ENCODE data around the gene AKT3. TPM values are rescaled to one million over a fixed set of nuclear protein-coding genes. Genes with fewer than 3 reads are reported as not detected.

AKT3 gene
- total RNA-seq, 2 experiments from 2014 or later, result 28.3 to 31.5 TPM

DNA sequence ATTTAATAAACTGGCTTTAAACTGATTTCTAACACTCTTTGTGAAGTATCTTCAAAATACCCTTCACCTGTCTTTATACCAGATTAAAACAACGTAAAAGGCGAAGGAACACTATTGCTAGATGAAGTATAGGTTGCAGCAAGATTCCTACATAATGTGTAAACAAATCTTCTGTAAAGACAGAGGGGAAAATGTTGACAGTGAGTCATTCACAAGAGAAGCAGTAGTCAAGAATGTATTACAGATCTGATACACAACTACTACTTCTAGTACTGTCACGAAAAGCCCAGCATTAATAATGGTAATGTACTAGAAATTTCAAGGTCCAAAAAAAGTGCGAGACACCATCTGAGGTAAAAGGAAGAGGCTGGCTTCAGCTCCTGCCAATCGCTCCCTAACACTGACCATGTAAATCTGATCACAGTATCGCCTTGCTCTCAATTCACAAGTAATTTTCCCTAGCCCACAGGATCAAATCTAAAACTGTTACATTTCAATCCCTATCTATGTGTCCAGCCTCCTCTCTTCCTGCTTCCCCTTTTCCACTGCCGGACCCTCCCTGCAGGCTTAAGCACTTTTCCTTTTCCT, 290.4 kb downstream of the AKT3 start:
- Mint-ChIP-seq H3K4me3 (no peak overlapping the region), H3K27me3 (no peaks in the 10 kb centered on the region), H3K36me3 (ENCODE audit: low read depth) (peaks cover 15% of the 10 kb centered on the region), H3K27ac (no peak overlapping the region), H3K9me3 (peaks cover 4% of the 10 kb centered on the region), H3K4me1 (no peaks in the 10 kb centered on the region)
- CTCF ChIA-PET, result no interaction called here
- POLR2A ChIA-PET, result no interaction called here
- no peak for DNase-seq

DNA sequence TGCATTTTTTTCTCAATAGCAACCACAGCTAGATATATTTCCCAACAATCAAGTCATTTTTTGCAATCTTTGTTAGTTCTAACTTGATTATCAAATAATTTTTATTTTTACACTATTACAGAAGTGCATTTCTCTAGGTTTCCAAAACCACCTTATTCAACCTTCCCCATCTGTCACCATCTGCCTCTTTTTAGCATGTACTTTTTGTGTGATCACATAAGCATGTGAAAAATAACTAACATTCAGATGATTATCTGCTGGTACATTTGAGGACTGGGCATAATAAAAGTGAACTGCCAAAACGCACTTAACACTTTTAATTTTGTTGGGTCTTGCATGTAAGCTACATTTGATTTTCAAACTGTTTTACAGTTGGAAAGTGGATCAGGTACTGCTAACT, 291.5 kb downstream of the AKT3 start:
- Mint-ChIP-seq H3K27me3 (no peaks in the 10 kb centered on the region), H3K4me3 (no peak overlapping the region), H3K4me1 (no peaks in the 10 kb centered on the region), H3K9me3 (peaks cover 4% of the 10 kb centered on the region), H3K36me3 (ENCODE audit: low read depth) (peaks cover 15% of the 10 kb centered on the region), H3K27ac (no peak overlapping the region)
- DNase-seq, result no peak
- CTCF ChIA-PET, result no interaction called here
- POLR2A ChIA-PET, result no interaction called here

GRCh38 chr1:243557866-243558265, 292.2 kb downstream of the AKT3 start:
- no peak for DNase-seq
- Mint-ChIP-seq H3K27me3 (no peaks in the 10 kb centered on the region), H3K27ac (no peak overlapping the region), H3K4me1 (no peaks in the 10 kb centered on the region), H3K36me3 (ENCODE audit: low read depth) (peaks cover 15% of the 10 kb centered on the region), H3K4me3 (no peak overlapping the region), H3K9me3 (peaks cover 4% of the 10 kb centered on the region)
- POLR2A ChIA-PET, result no interaction called here
- CTCF ChIA-PET, result no interaction called here

DNA sequence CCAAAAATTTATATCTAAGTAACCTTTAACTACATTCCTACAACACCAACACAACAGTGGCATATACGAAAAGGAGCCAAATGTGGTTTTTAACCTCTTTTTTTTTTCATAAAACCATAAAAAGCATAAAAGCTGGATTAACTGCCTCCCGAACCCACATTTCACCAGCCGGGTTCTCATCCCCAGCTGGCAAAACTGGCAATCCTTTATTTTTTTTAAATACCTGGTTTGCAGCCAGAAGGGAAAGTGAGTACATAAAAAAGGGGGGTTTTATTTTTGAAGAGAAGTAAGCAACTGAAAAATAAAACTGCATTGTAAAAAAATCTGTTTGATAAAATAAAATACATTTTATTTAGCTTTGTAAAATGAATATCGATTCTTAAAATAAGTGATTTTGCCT, 295.4 kb downstream of the AKT3 start:
- ChIA-PET POLR2A (no interaction called here), CTCF (no interaction called here)
- H3K36me3 Mint-ChIP-seq (ENCODE audit: low read depth), result peaks cover 4% of the 10 kb centered on the region
- H3K4me3 Mint-ChIP-seq, result no peak overlapping the region
- H3K27me3 Mint-ChIP-seq, result no peaks in the 10 kb centered on the region
- H3K27ac Mint-ChIP-seq, result no peak overlapping the region
- H3K9me3 Mint-ChIP-seq, result no peaks in the 10 kb centered on the region
- H3K4me1 Mint-ChIP-seq, result peaks cover 1% of the 10 kb centered on the region
- DNase-seq, result no peak

- peaks cover 7% of the 10 kb centered on the region for H3K4me1 Mint-ChIP-seq
- H3K36me3 Mint-ChIP-seq (ENCODE audit: low read depth), result peaks cover 6% of the 10 kb centered on the region
- POLR2A ChIA-PET, result no interaction called here
- no peaks in the 10 kb centered on the region for H3K9me3 Mint-ChIP-seq
- H3K4me3 Mint-ChIP-seq, result no peak overlapping the region
- no peaks in the 10 kb centered on the region for H3K27me3 Mint-ChIP-seq
- CTCF ChIA-PET, result no interaction called here
- no peak overlapping the region for H3K27ac Mint-ChIP-seq
- no peak for DNase-seq
Observed at GRCh38 chr1:243553090-243553489, 297.0 kb downstream of the AKT3 start.

DNA sequence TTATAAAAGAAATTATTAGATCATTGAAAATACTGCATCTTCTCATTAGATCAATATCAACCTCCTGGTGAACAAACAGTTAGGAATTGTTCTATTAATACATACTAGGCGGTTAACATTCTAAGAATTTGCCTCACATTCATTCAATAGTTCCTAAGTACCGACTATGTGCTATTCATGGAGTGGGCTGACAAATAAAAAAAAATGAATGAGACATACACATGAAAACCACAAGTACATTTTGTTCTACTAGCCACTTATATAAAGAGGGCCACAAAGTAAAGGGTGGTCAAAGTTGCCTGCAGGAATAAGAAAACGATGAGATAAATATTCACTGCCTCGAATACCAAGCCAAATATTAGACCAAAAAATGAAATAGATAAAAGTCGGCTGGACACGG, 299.8 kb downstream of the AKT3 start:
- Mint-ChIP-seq H3K4me1 (peaks cover 7% of the 10 kb centered on the region), H3K9me3 (no peaks in the 10 kb centered on the region), H3K4me3 (no peak overlapping the region), H3K36me3 (ENCODE audit: low read depth) (peaks cover 10% of the 10 kb centered on the region), H3K27me3 (no peaks in the 10 kb centered on the region), H3K27ac (no peak overlapping the region)
- ChIA-PET CTCF (no interaction called here), POLR2A (no interaction called here)
- no peak for DNase-seq

- Mint-ChIP-seq H3K4me1 (peaks cover 7% of the 10 kb centered on the region), H3K36me3 (ENCODE audit: low read depth) (peaks cover 10% of the 10 kb centered on the region), H3K9me3 (no peaks in the 10 kb centered on the region), H3K27ac (no peak overlapping the region), H3K4me3 (no peak overlapping the region), H3K27me3 (no peaks in the 10 kb centered on the region)
- no peak for DNase-seq
- ChIA-PET CTCF (no interaction called here), POLR2A (no interaction called here)
Observed at GRCh38 chr1:243549791-243550190, 300.3 kb downstream of the AKT3 start.

- CTCF ChIA-PET, result interaction anchor here (0.5 kb wide), 1 partner anchor 44 kb away, joined by 3 read pairs; no protein-coding TSS in a partner anchor
- H3K27me3 Mint-ChIP-seq, result no peaks in the 10 kb centered on the region
- POLR2A ChIA-PET, result no interaction called here
- H3K4me3 Mint-ChIP-seq, result no peak overlapping the region
- H3K9me3 Mint-ChIP-seq, result no peaks in the 10 kb centered on the region
- peaks cover 10% of the 10 kb centered on the region for H3K36me3 Mint-ChIP-seq (ENCODE audit: low read depth)
- no peak overlapping the region for H3K27ac Mint-ChIP-seq
- DNase-seq, result no peak
- H3K4me1 Mint-ChIP-seq, result peaks cover 7% of the 10 kb centered on the region
Observed at GRCh38 chr1:243549108-243549507, 300.9 kb downstream of the AKT3 start.

DNA sequence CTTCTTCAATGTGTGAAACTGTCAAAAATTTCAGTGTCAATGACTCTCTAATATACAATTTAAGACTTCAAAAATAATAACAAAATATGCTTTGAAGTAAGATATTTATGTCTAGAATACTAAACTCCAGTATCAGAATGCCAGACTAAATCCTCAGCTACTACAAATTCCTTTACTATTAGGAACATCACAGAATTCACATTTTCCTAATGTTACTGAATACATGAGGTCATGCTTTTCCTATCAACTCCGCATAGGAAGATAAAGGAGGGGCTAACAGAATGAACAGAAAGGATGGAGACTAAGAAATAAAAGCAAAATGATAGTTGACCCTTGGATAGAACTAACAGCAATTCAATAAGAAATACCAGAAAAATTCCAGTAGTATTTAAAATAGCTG, 301.5 kb downstream of the AKT3 start:
- Mint-ChIP-seq H3K4me1 (peaks cover 7% of the 10 kb centered on the region), H3K36me3 (ENCODE audit: low read depth) (peaks cover 15% of the 10 kb centered on the region), H3K9me3 (no peaks in the 10 kb centered on the region), H3K27me3 (no peaks in the 10 kb centered on the region), H3K4me3 (no peak overlapping the region), H3K27ac (no peak overlapping the region)
- ChIA-PET CTCF (no interaction called here), POLR2A (no interaction called here)
- no peak for DNase-seq

- H3K27ac Mint-ChIP-seq, result no peak overlapping the region
- H3K4me3 Mint-ChIP-seq, result no peak overlapping the region
- H3K36me3 Mint-ChIP-seq (ENCODE audit: low read depth), result peaks cover 15% of the 10 kb centered on the region
- no peaks in the 10 kb centered on the region for H3K27me3 Mint-ChIP-seq
- H3K4me1 Mint-ChIP-seq, result peaks cover 7% of the 10 kb centered on the region
- H3K9me3 Mint-ChIP-seq, result no peaks in the 10 kb centered on the region
- ChIA-PET CTCF (no interaction called here), POLR2A (no interaction called here)
- no peak for DNase-seq
Observed at GRCh38 chr1:243547891-243548290, 302.2 kb downstream of the AKT3 start.

- H3K4me3 Mint-ChIP-seq, result no peak overlapping the region
- no peak overlapping the region for H3K27ac Mint-ChIP-seq
- H3K9me3 Mint-ChIP-seq, result no peaks in the 10 kb centered on the region
- CTCF ChIA-PET, result interaction anchor here (1.5 kb wide), 1 partner anchor 10 kb away, joined by 3 read pairs; no protein-coding TSS in a partner anchor
- no peak for DNase-seq
- H3K27me3 Mint-ChIP-seq, result no peaks in the 10 kb centered on the region
- peaks cover 15% of the 10 kb centered on the region for H3K36me3 Mint-ChIP-seq (ENCODE audit: low read depth)
- peaks cover 13% of the 10 kb centered on the region for H3K4me1 Mint-ChIP-seq
- POLR2A ChIA-PET, result no interaction called here
Observed at GRCh38 chr1:243546457-243546856, 303.6 kb downstream of the AKT3 start.

GRCh38 chr1:243543501-243543900, 306.5 kb downstream of the AKT3 start:
- CTCF ChIA-PET, result no interaction called here
- H3K4me3 Mint-ChIP-seq, result no peak overlapping the region
- H3K27me3 Mint-ChIP-seq, result no peaks in the 10 kb centered on the region
- peaks cover 7% of the 10 kb centered on the region for H3K4me1 Mint-ChIP-seq
- no peak for DNase-seq
- H3K9me3 Mint-ChIP-seq, result no peaks in the 10 kb centered on the region
- no peak overlapping the region for H3K27ac Mint-ChIP-seq
- H3K36me3 Mint-ChIP-seq (ENCODE audit: low read depth), result peaks cover 9% of the 10 kb centered on the region
- POLR2A ChIA-PET, result no interaction called here

DNA sequence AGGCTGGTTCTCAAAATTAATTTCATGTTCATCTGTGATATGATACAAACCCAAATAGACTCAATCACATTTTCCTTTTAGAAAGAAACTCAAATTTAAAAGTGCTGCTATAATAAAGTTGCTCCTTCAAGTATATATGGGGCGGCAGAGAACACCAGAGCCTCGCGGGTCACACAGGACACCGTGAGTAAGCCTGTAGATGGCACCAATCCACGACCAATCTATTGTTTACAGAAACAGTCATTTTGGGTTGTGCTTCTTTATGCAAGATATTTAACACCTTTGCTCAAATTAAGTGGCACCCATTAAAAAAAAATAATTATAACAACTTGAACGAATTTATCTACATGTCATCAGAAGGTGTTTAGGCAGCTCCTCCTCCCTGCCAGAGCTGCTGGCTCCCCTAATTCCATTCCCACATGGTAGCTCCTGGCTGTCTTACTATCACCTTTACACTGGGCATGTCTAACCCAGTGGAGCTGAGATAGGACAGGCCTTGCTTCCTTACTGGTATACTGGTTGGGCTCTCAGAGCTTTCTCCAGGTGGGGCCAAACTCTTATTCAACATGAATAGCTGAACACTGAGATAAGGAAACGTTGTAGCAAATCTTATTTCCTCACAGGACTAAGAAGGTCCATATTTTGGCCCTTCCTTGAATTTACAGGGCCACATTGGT, 307.2 kb downstream of the AKT3 start:
- ChIA-PET POLR2A (no interaction called here), CTCF (no interaction called here)

GRCh38 chr1:243539636-243540035, 310.4 kb downstream of the AKT3 start:
- no peaks in the 10 kb centered on the region for H3K27me3 Mint-ChIP-seq
- ChIA-PET POLR2A (no interaction called here), CTCF (no interaction called here)
- H3K36me3 Mint-ChIP-seq (ENCODE audit: low read depth), result peaks cover 9% of the 10 kb centered on the region
- peaks cover 7% of the 10 kb centered on the region for H3K4me1 Mint-ChIP-seq
- H3K4me3 Mint-ChIP-seq, result no peak overlapping the region
- no peaks in the 10 kb centered on the region for H3K9me3 Mint-ChIP-seq
- DNase-seq, result no peak
- H3K27ac Mint-ChIP-seq, result no peak overlapping the region

More for the DNA sequence above, 307.2 kb downstream of the AKT3 start:
- H3K27me3 Mint-ChIP-seq, result no peaks in the 10 kb centered on the region
- peaks cover 7% of the 10 kb centered on the region for H3K4me1 Mint-ChIP-seq
- H3K27ac Mint-ChIP-seq, result no peak overlapping the region
- H3K36me3 Mint-ChIP-seq (ENCODE audit: low read depth), result peaks cover 9% of the 10 kb centered on the region
- no peak overlapping the region for H3K4me3 Mint-ChIP-seq
- DNase-seq, result no peak
- H3K9me3 Mint-ChIP-seq, result no peaks in the 10 kb centered on the region
